Transverse colon (tissue), 4 donors: ENCODE results near the gene MUCL3. TPM values are rescaled to one million over a fixed set of nuclear protein-coding genes. Genes with fewer than 3 reads are reported as not detected.
"Not testable (repeated sequence)": the region's sequence is repeated elsewhere in the genome, so short reads cannot be mapped to it uniquely, and the experiment has no call there.

ENCODE experiments used
- DNase-seq: peaks from one replicate; pipeline ENCODE4 v3.0.0-alpha.2; 2019
- H3K27ac ChIP-seq, 4 donors: fragments of 200-600 bp; sonication (generic); 2 replicates each; pipeline ENCODE4 v1.5.1; 2016 to 2018; ENCODE audit warnings: inconsistent platforms in 4 of 4
- H3K27me3 ChIP-seq: fragments of 200-600 bp; sonication (generic); 2 replicates; pipeline ENCODE4 v1.5.1; 2017; ENCODE audit warnings: inconsistent platforms
- H3K36me3 ChIP-seq, 4 donors: fragments of 200-600 bp; sonication (generic); 2 replicates each; pipeline ENCODE4 v1.5.1; 2017 to 2019; ENCODE audit warnings: inconsistent platforms in 4 of 4
- H3K4me1 ChIP-seq, 4 donors: fragments of 200-600 bp; sonication (generic); 2 replicates each; pipeline ENCODE4 v1.5.1; 2017 to 2020; ENCODE audit warnings: inconsistent platforms in 4 of 4
- H3K4me3 ChIP-seq, 4 donors: fragments of 200-600 bp; sonication (generic); 1 replicate in 1 of 4; 2 replicates in 3 of 4; pipeline versions ENCODE4 v1.5.1 to v1.6.1; 2017 to 2019; ENCODE audit warnings: inconsistent platforms in 4 of 4
- H3K9me3 ChIP-seq, 2 donors: fragments of 200-600 bp; sonication (generic); 2 replicates each; pipeline ENCODE4 v1.5.1; 2017 to 2019; ENCODE audit warnings: inconsistent platforms in 2 of 2
- EP300 ChIP-seq: sonication (generic); formaldehyde crosslinking; IDR thresholded peaks from one replicate; pipeline ENCODE4 v1.6.1; 2017; ENCODE audit warnings: antibody characterized with exemption, low read depth
- POLR2A ChIP-seq: fragments of 450-650 bp; IDR thresholded peaks from one replicate; pipeline ENCODE4 v1.6.1; 2016; ENCODE audit warnings: antibody characterized with exemption, mild to moderate bottlenecking, moderate library complexity
- POLR2AphosphoS5 ChIP-seq, 3 donors: sonication (generic); formaldehyde crosslinking; IDR thresholded peaks; one replicate each; pipeline ENCODE4 v1.6.1; 2016; ENCODE audit warnings: antibody characterized with exemption in 3 of 3
- WGBS, 2 donors: methylation state at CpG; one replicate each; pipeline ENCODE4 v1.1.5; 2018; ENCODE audit warnings: low coverage in 1 of 2; 5-methylcytosine and 5-hydroxymethylcytosine counted together
- in situ Hi-C, 4 donors: fragments of 200-750 bp; cut with MboI; loops; one replicate each; pipeline versions ENCODE4 v1.15.0 to v1.15.1; 2017; ENCODE audit warnings: low sequenced_read_pairs in 3 of 4, low pct_ligation_motif_present in 1 of 4, low pct_unique_long_range_greater_than_20kb in 1 of 4
- intact Hi-C: fragments of 100-400 bp; cut with DNase I; formaldehyde crosslinking; loops from one replicate; pipeline ENCODE4 v1.15.1; 2023; ENCODE audit warnings: low total_unique reads
- total RNA-seq, 4 donors: library from RNA; depleted of rRNA; stranded (reverse); fragments of >200 nt; gene quantifications; one replicate each; pipeline ENCODE4 v1.1.0, GENCODE V29; 2016
- TF ChIP-seq, protein P1 (sequence below), 5 experiments: fragments of 200-600 bp in 3 of 5; fragments of 450-650 bp in 2 of 5; sonication (generic) in 3 of 5; IDR thresholded peaks; 1 replicate in 2 of 5; 2 replicates in 3 of 5; pipeline ENCODE4 v1.5.1; 2016 to 2017; ENCODE audit warnings: antibody characterized with exemption in 5 of 5, inconsistent platforms in 3 of 5, mild to moderate bottlenecking in 2 of 5, moderate library complexity in 1 of 5

The MUCL3 gene
- total RNA-seq, 4 donors from 2014 or later: 0.16 to 0.41 TPM; not detected in 2

DNA sequence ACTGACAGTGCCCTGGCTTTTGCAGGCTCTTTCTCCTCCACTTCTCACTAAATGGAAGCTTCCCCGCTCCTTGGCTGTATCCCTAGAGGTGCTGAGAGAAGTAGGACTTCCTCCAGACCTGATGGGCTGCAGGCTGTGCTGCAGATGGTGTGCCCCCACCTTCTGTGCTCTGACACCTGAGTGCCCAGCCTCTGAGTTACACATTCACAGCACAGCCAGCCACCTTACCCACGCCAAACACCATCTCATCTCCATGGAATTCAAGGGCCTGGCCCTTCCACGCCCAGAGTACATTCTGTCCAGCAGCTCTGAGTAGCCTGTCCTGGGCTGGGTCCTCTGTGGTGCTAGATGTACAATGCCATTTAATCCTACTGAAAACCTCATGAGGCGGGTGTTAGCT, 14.1 kb upstream of the MUCL3 start:
- WGBS, 2 donors: 75 to 100% methylated on average over 1 to 4 of the region's 4 CpGs
- H3K36me3 ChIP-seq: peaks cover 0 to 18% (median 6%) of the 10 kb centered on the region in 4 donors
- H3K4me1 ChIP-seq: no peaks in the 10 kb centered on the region
- peak overlapping the region in 1 of 4 donors; percentile 4 for H3K27ac ChIP-seq
- H3K27me3 ChIP-seq: no peaks in the 10 kb centered on the region
- in situ Hi-C loops: loop anchor here in 1 of 4 donors (25.0 kb wide), 1 partner anchor 136 kb away; no protein-coding TSS in a partner anchor
- intact Hi-C loops: no loop called here
- TF ChIP-seq POLR2AphosphoS5 (IDR thresholded peaks at IDR 0.05) (no peak), POLR2A (peak; percentile 9)
- H3K9me3 ChIP-seq: peaks cover 0 to 6% of the 10 kb centered on the region in 2 donors
- DNase-seq: peak; percentile 42
- H3K4me3 ChIP-seq: no peak overlapping the region

DNA sequence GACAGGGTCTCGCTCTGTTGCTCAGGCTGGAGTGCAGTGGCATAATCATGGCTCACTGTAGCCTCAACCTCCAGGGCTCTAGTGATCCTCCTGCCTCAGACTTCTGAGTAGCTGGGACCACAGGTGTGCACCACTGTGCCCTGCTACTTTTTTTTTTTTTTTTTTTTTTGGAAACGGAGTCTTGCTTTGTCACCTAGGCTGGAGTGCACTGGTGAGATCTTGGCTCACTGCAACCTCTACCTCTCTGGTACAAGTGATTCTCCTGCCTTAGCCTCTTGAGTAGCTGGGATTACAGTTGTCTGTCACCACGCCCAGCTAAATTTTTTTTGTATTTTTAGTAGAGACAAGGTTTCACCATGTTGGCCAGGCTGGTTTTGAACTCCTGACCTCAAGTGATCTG, 13.7 kb upstream of the MUCL3 start:
- in situ Hi-C loops: loop anchor here in 1 of 4 donors (25.0 kb wide), 1 partner anchor 135 kb away; no protein-coding TSS in a partner anchor
- H3K9me3 ChIP-seq, H3K27ac ChIP-seq, H3K27me3 ChIP-seq, H3K4me1 ChIP-seq, H3K4me3 ChIP-seq, DNase-seq, intact Hi-C loops: not testable (repeated sequence)
- WGBS, 2 donors: 93% methylated on average over 3 of the region's 3 CpGs
- peaks cover 0 to 14% (median 6%) of the 10 kb centered on the region in 4 donors for H3K36me3 ChIP-seq

DNA sequence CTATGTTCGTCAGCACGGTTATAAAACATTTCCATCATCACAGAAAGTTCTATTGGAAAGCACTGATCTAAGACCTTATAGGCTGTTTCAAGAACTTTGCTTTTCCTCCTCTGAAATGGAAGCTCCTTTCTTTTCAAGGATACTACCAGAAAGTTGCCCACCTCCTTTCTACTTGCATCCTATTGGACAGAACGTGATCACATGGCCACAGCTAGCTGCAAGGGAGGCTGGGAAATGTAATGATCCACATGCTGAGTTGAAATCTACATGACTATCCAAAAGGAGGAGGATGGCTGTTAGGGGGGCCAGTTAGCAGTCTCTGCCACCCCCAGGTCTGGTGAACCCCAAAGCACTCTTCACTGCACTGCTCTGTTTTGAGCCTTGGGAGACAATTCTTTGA, 12.1 kb upstream of the MUCL3 start:
- TF ChIP-seq, protein P1, sequence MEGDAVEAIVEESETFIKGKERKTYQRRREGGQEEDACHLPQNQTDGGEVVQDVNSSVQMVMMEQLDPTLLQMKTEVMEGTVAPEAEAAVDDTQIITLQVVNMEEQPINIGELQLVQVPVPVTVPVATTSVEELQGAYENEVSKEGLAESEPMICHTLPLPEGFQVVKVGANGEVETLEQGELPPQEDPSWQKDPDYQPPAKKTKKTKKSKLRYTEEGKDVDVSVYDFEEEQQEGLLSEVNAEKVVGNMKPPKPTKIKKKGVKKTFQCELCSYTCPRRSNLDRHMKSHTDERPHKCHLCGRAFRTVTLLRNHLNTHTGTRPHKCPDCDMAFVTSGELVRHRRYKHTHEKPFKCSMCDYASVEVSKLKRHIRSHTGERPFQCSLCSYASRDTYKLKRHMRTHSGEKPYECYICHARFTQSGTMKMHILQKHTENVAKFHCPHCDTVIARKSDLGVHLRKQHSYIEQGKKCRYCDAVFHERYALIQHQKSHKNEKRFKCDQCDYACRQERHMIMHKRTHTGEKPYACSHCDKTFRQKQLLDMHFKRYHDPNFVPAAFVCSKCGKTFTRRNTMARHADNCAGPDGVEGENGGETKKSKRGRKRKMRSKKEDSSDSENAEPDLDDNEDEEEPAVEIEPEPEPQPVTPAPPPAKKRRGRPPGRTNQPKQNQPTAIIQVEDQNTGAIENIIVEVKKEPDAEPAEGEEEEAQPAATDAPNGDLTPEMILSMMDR (IDR thresholded peaks at IDR 0.05): no peak
- TF ChIP-seq POLR2AphosphoS5 (IDR thresholded peaks at IDR 0.05): no peak
- no peak for TF ChIP-seq POLR2A
- TF ChIP-seq EP300: no peak
- no peak overlapping the region for H3K4me3 ChIP-seq
- 97 to 100% methylated on average over 3 of the region's 3 CpGs for WGBS, 2 donors
- in situ Hi-C loops: loop anchor here in 1 of 4 donors (25.0 kb wide), 1 partner anchor 134 kb away; no protein-coding TSS in a partner anchor
- DNase-seq: no peak
- no peaks in the 10 kb centered on the region for H3K27me3 ChIP-seq
- no peak overlapping the region for H3K27ac ChIP-seq
- intact Hi-C loops: no loop called here
- peaks cover 0 to 6% of the 10 kb centered on the region in 2 donors for H3K9me3 ChIP-seq
- H3K36me3 ChIP-seq: peaks cover 0 to 7% (median 0%) of the 10 kb centered on the region in 4 donors
- no peaks in the 10 kb centered on the region for H3K4me1 ChIP-seq

DNA sequence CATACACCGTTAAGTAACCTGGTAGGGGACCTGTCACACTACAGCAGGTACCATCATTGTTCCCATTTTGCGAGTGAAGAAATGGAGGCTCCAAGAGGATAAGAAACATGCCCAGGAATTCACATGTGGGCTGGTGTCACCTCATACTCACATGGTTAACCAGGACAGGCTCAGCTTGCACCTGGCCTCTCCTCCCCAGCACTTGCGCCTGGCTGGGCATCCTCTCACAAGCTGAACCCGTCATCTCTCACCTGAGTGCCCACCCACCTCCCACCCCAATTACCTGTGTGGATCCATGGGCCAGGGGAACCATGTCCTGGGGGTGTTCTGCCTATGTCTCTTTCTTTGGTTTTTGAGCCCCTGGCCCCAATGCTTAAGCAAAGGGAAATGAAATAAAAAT, 10.3 kb upstream of the MUCL3 start:
- no peak overlapping the region for H3K27ac ChIP-seq
- intact Hi-C loops (no loop called here), in situ Hi-C loops (loop anchor here in 2 of 4 donors (10.0 to 25.0 kb wide), 2 partner anchors 114 to 132 kb away; no protein-coding TSS in a partner anchor)
- H3K4me1 ChIP-seq: no peaks in the 10 kb centered on the region
- peaks cover 0 to 6% of the 10 kb centered on the region in 2 donors for H3K9me3 ChIP-seq
- no peak for DNase-seq
- WGBS, 2 donors: 86 to 87% methylated on average over 1 to 4 of the region's 4 CpGs
- no peaks in the 10 kb centered on the region for H3K27me3 ChIP-seq
- TF ChIP-seq EP300 (no peak), POLR2AphosphoS5 (IDR thresholded peaks at IDR 0.05) (no peak), POLR2A (no peak)
- TF ChIP-seq, protein P1 (IDR thresholded peaks at IDR 0.05): no peak
- peaks cover 0 to 6% (median 0%) of the 10 kb centered on the region in 4 donors for H3K36me3 ChIP-seq
- H3K4me3 ChIP-seq: no peak overlapping the region

DNA sequence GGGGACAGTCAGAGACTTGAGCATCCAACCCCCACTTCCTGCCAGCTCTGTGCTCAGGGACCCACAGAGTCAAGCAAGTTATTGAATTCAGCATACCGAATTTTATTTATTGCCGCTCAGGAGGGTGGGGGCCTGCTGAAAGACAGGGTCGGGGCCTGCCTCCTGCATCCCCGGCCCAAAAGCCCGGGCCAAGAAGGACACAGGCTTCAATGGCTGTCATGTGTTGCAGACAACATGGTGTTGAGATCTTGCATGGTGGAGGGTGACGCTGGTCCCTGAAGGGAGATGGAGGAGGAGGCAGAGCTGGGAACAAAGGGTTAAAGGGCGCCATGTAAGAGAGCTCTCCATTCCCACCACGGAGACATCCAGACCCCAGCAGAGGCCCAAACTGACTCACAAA, 9.5 kb upstream of the MUCL3 start:
- H3K4me1 ChIP-seq: no peaks in the 10 kb centered on the region
- WGBS, 2 donors: 56 to 68% methylated on average over 3 to 8 of the region's 8 CpGs
- no peaks in the 10 kb centered on the region for H3K36me3 ChIP-seq
- H3K27me3 ChIP-seq: no peaks in the 10 kb centered on the region
- intact Hi-C loops (no loop called here), in situ Hi-C loops (loop anchor here in 2 of 4 donors (10.0 to 25.0 kb wide), 2 partner anchors 114 to 131 kb away; no protein-coding TSS in a partner anchor)
- no peak overlapping the region for H3K27ac ChIP-seq
- no peak overlapping the region for H3K4me3 ChIP-seq
- TF ChIP-seq, protein P1 (IDR thresholded peaks at IDR 0.05): no peak
- TF ChIP-seq EP300 (no peak), POLR2AphosphoS5 (IDR thresholded peaks at IDR 0.05) (no peak)
- peaks cover 0 to 6% of the 10 kb centered on the region in 2 donors for H3K9me3 ChIP-seq
- no peak for DNase-seq
